K562 (cell line): ENCODE results near the gene TREH. TPM values are rescaled to one million over a fixed set of nuclear protein-coding genes. Genes with fewer than 3 reads are reported as not detected.

Experiments
- BRF1 ChIP-seq: IDR thresholded peaks from 3 replicates; pipeline ENCODE4 v1.6.1; 2011; ENCODE audit warnings: borderline replicate concordance, mild to moderate bottlenecking; ENCODE audit not compliant: insufficient read length; ENCODE audit errors: extremely low read depth
- CBX2 ChIP-seq: fragments of 200-600 bp; sonication (generic); IDR thresholded peaks from one replicate; pipeline ENCODE4 v1.6.1; 2012; ENCODE audit warnings: mild to moderate bottlenecking, low read length, inconsistent platforms; ENCODE audit not compliant: insufficient read depth, poor library complexity, severe bottlenecking
- CHD1 ChIP-seq: fragments of 200-600 bp; sonication (generic); IDR thresholded peaks from one replicate; pipeline ENCODE4 v1.6.1; 2012; ENCODE audit warnings: mild to moderate bottlenecking, moderate library complexity, low read length, inconsistent platforms
- CXXC5 ChIP-seq: fragments of 250-450 bp; sonication (Bioruptor Pico); IDR thresholded peaks from 2 replicates; pipeline ENCODE4 v1.8.0; 2022; ENCODE audit warnings: inconsistent platforms, mild to moderate bottlenecking, moderate library complexity
- DIDO1 ChIP-seq: fragments of 450-650 bp; IDR thresholded peaks from 2 replicates; pipeline ENCODE4 v1.6.1; 2016; ENCODE audit warnings: low read depth, missing biosample characterization, missing genetic modification characterization
- FOXO4 ChIP-seq: fragments of 450-650 bp; formaldehyde crosslinking; IDR thresholded peaks from 2 replicates; pipeline ENCODE4 v1.4.0; 2020; ENCODE audit warnings: mild to moderate bottlenecking, moderate library complexity
- GABPB1 ChIP-seq: sonication (generic); formaldehyde crosslinking; IDR thresholded peaks from 2 replicates; pipeline ENCODE4 v1.8.0; 2022; ENCODE audit warnings: mild to moderate bottlenecking, missing genetic modification reagents
- HMG20B ChIP-seq: fragments of 250-450 bp; sonication (Bioruptor Pico); IDR thresholded peaks from 2 replicates; pipeline ENCODE4 v1.5.0; 2021; ENCODE audit warnings: mild to moderate bottlenecking
- ILK ChIP-seq: fragments of 450-650 bp; IDR thresholded peaks from 2 replicates; pipeline ENCODE4 v1.6.1; 2016; ENCODE audit warnings: missing genetic modification characterization, low read depth, mild to moderate bottlenecking, missing compliant biosample characterization, moderate library complexity, borderline replicate concordance
- MCM3 ChIP-seq: fragments of 450-650 bp; IDR thresholded peaks from 2 replicates; pipeline ENCODE4 v1.6.1; 2016
- NR0B1 ChIP-seq: fragments of 450-650 bp; IDR thresholded peaks from one replicate; pipeline ENCODE4 v1.6.1; 2018; ENCODE audit warnings: mild to moderate bottlenecking, moderate library complexity; ENCODE audit not compliant: partially characterized antibody
- POLR2AphosphoS5 ChIP-seq: IDR thresholded peaks from 2 replicates; pipeline ENCODE4 v1.6.1; 2011; ENCODE audit warnings: mild to moderate bottlenecking, low read depth, low read length, moderate library complexity; ENCODE audit not compliant: control insufficient read depth, insufficient read depth
- RHOXF2B ChIP-seq: fragments of 250-450 bp; sonication (Bioruptor Pico); conservative IDR thresholded peaks from 2 replicates; pipeline ENCODE4 v1.5.1; 2021
- RNF2 ChIP-seq: sonication (generic); IDR thresholded peaks from 2 replicates; pipeline ENCODE4 v1.6.1; 2016
- SPI1 ChIP-seq: IDR thresholded peaks from 2 replicates; pipeline ENCODE4 v1.6.1; 2011; ENCODE audit warnings: low read depth, low read length, control low read depth, borderline replicate concordance
- TBL1XR1 ChIP-seq, 2 experiments: IDR thresholded peaks; 2 replicates each; pipeline ENCODE4 v1.6.1; 2012; ENCODE audit warnings: improper control_type of control experiment in 2 of 2, low read length in 2 of 2, mild to moderate bottlenecking in 1 of 2
- U2AF1 ChIP-seq: fragments of 200-400 bp; formaldehyde crosslinking; optimal IDR thresholded peaks from 2 replicates; pipeline ENCODE3; 2017; ENCODE audit warnings: mild to moderate bottlenecking, low read depth, low read length, moderate library complexity
- ZBED1 ChIP-seq: IDR thresholded peaks from 2 replicates; pipeline ENCODE4 v1.6.1; 2014
- ZNF518B ChIP-seq: fragments of 250-450 bp; sonication (Bioruptor Pico); IDR thresholded peaks from 2 replicates; pipeline ENCODE4 v1.5.0; 2021; ENCODE audit warnings: mild to moderate bottlenecking, moderate library complexity
- ZSCAN29 ChIP-seq: fragments of 450-650 bp; IDR thresholded peaks from 2 replicates; pipeline ENCODE4 v1.6.1; 2017
- polyA plus RNA-seq, 8 experiments: library from polyadenylated mRNA; depleted of rRNA in 4 of 8; stranded (reverse) in 5 of 8; unstranded in 3 of 8; fragments of >200 nt; fragmentation: Nextera tagmentation in 2 of 8; fragmentation: Illumina TruSeq in 1 of 8; extraction: Ambion mirVana in 2 of 8; extraction: Trizol in 1 of 8; gene quantifications; 2 replicates each; pipeline versions ENCODE4 v1.2.1 to v1.2.3, GENCODE V29; 2011 to 2014; ENCODE audit warnings: inconsistent platforms in 1 of 8, missing spikeins in 1 of 8
- total RNA-seq, 7 experiments: library from RNA; depleted of rRNA in 6 of 7; stranded (reverse); fragments of >200 nt in 6 of 7; fragmentation: Illumina TruSeq in 2 of 7; extraction: Trizol in 2 of 7; gene quantifications; 2 replicates each; pipeline versions ENCODE4 v1.2.1 to v1.2.3, GENCODE V29; 2011 to 2021; ENCODE audit warnings: low replicate concordance in 1 of 7
- TF ChIP-seq, protein P1 (sequence below): fragments of 250-450 bp; sonication (Bioruptor Pico); IDR thresholded peaks from 2 replicates; pipeline ENCODE4 v1.5.0; 2020; ENCODE audit warnings: mild to moderate bottlenecking

The TREH gene
- total and polyA plus RNA-seq, 9 of the 15 experiments (the other 6 are each of a cell fraction or from before 2014, with no cell fraction given), result 0.09 to 0.20 (median 0.11) TPM; not detected in 6

- no peak for TF ChIP-seq ZNF518B (CRISPR knock-in tag)
- TF ChIP-seq CHD1, result no peak
- 0 out of 2 replicates have a peak, but pooled peaks have one; percentile 14 for TF ChIP-seq SPI1
- TF ChIP-seq MCM3, result no peak
- no peak for TF ChIP-seq RNF2
- TF ChIP-seq, protein P1, sequence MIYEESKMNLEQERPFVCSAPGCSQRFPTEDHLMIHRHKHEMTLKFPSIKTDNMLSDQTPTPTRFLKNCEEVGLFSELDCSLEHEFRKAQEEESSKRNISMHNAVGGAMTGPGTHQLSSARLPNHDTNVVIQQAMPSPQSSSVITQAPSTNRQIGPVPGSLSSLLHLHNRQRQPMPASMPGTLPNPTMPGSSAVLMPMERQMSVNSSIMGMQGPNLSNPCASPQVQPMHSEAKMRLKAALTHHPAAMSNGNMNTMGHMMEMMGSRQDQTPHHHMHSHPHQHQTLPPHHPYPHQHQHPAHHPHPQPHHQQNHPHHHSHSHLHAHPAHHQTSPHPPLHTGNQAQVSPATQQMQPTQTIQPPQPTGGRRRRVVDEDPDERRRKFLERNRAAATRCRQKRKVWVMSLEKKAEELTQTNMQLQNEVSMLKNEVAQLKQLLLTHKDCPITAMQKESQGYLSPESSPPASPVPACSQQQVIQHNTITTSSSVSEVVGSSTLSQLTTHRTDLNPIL (CRISPR knock-in tag), result no peak
- no peak; the same call in 1 of the 2 replicates for TF ChIP-seq ZBED1
- TF ChIP-seq RHOXF2B, result no peak
- TF ChIP-seq U2AF1, result no peak
- TF ChIP-seq ZSCAN29, result no peak
- no peak for TF ChIP-seq TBL1XR1 (IDR thresholded peaks at IDR 0.05; ENCODE audit: low read length in 2 of 2)
- no peak for TF ChIP-seq BRF1
- TF ChIP-seq POLR2AphosphoS5, result no peak
- no peak for TF ChIP-seq GABPB1
- TF ChIP-seq FOXO4 (CRISPR knock-in tag), result no peak
- TF ChIP-seq ILK (tag), result no peak
- TF ChIP-seq CBX2, result no peak
- peak; percentile 57; the same call in 1 of the 2 replicates for TF ChIP-seq CXXC5 (CRISPR knock-in tag)
- TF ChIP-seq DIDO1 (tag), result no peak
- TF ChIP-seq NR0B1, result no peak
- TF ChIP-seq HMG20B (CRISPR knock-in tag), result no peak
Observed at GRCh38 chr11:118689852-118690552, 10.6 kb upstream of the TREH start (continued).
